ENCODE data around the gene C19orf73. TPM values are rescaled to one million over a fixed set of nuclear protein-coding genes. Genes with fewer than 3 reads are reported as not detected.
"Not testable (repeated sequence)": the region's sequence is repeated elsewhere in the genome, so short reads cannot be mapped to it uniquely, and the experiment has no call there.

C19orf73 gene
- total RNA-seq, 1 experiment from 2014 or later, result 2.3 TPM

DNA sequence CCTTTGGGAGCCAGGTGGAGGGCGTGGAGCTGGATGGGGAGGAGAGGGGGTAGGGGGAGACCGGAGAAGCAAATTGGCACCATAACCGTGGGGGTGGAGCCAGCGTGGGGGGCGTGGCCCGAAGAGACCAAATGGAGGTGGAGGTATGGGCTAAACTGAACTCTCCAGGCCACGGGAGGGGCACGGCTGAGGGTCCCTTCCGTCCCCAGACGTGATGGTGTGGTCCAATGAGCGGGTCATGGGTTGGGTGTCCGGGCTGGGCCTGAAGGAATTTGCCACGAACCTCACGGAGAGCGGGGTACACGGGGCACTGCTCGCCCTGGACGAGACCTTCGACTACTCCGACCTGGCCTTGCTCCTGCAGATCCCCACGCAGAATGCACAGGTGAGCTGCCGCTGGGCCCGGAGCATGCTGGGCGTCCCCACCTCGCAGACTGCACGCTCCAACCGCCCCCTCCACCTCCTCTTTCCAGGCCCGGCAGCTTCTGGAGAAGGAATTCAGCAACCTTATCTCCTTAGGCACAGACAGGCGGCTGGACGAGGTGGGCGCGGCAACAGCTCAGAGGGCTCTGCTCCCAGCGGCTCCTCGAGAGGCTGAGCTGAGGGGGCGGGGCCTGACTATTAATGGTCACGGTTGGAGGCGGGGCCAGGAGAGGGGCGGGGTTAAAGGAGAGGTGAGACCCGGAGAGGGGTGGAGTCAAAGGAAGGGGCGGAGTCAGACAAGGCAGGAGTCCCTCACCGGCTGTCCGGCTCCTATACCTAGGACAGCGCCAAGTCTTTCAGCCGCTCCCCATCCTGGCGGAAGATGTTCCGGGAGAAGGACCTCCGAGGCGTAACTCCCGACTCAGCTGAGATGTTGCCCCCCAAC lies 30.1 kb upstream of the C19orf73 start:
- peak; percentile 97 for DNase-seq (ENCODE audit: low read depth)

DNA sequence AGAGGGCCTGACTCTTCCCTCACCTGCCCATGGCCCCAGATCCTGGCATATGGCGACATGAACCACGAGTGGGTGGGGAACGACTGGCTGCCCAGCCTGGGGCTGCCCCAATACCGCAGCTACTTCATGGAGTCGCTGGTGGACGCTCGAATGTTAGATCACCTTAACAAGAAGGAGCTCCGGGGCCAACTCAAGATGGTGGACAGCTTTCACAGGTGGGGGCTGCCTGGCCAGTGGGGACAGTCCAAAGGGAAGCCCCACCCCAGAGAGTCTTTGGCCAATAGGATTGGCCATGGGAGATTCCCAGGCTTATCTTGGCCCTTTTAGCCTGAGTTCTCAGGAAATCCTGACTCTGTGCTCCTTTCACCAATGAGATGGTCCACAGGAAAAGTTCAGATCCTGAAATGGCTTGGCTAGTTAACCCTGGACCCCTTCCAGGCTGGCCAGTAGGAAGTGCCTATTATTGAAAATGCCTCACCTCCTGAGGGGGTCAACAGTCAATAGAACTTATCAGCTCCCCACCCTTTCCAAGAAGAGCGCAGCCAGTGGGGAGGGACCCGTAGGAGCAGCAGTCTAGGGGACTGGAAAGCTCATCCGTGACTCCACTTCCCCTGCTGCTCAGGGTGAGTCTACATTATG lies 29.2 kb upstream of the C19orf73 start:
- DNase-seq (ENCODE audit: low read depth), result no peak

DNA sequence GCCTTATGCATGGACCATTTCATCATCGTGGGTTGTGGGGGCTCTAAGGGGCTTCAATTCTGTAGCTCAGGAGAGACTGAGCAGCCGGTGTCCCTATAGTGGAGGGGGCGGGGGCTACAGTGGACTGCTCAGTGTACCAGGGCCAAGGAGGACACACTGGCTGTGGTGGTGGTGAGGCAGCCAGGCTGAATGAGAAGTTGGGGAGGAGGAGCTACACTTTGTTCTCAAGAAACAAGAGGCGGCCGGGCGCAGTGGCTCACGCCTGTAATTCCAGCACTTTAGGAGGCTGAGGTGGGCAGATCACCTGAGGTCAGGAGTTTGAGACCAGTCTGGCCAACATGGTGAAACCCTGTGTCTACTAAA lies 27.4 kb upstream of the C19orf73 start:
- DNase-seq (ENCODE audit: low read depth), result not testable (repeated sequence)

DNA sequence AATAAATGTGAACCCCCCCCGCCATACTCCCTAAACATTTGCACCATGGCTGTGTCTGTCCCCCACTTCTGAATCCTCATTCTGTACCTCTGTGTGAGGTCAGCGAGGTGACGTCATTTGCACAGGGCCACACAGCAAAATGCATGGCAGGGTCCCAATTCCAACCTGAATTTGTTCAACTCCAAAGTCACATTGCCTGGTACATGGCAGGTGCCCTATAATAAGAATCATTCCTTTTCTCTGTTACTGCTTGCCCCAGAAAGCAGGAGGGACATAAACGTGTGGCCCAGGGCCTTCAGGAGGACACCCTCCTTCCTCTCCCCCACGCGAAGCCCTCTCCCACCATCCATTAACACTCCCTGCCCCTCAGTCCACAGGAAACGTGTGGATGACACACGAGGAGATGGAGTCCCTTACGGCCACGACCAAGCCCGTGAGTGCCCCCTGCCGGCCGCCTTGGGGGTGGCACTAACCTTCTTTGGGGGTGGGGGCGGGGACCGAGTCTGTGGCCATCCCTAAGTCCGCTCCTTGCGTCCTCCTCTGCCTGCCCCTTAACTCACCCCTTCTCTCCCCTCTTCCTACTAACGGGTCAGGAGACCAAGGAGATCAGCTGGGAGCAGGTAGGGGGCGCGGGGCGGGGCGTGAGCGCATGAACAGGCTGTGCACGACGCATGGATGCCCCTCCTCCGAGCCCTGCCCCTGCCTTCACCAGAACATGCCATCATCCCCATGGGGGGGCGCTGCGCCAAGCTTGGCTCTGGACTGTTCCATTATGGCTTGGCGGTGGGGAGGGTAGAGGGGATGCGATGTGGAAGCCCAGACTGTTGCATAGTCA lies 26.8 kb upstream of the C19orf73 start:
- peak; percentile 88 for DNase-seq (ENCODE audit: low read depth)

DNA sequence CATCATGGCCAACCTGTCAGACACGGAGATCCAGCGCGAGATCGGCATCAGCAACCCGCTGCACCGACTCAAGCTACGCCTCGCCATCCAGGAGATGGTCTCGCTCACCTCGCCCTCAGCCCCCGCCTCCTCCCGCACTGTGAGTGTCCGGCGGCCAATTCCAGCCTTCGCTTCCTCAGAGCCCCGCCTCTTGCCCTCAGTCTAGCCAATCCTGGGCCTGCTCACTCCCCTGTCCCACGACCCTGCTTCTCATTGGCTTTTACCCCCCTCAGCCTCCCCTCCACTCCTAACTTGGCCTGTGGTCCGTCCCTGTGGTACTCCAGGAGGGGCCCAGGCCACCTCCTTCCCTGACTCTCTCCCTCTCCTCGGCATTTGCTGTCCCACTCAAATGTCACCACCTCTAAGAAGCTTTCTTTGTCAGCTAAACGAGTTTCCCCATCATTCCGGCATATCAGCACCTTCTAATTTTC lies 24.0 kb upstream of the C19orf73 start:
- DNase-seq (ENCODE audit: low read depth), result peak; percentile 98

DNA sequence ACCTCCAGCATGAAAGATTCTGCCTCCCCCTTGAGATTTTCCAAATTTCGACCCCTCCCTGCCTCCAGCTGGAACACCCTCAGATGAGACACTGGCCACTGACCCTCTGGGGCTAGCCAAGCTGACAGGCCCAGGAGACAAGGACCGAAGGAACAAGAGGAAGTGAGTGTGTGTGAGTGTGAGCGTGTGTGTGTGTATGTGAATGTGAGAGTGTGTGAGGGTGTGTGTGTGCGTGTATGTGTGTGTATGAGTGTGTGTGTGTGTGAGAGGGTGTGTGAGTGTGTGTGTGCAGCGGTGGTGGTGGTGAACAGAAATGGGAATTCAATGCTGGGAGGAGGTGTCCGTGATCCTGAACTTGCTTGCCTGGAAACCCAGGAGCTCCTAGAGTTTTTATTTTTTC lies 22.4 kb upstream of the C19orf73 start:
- DNase-seq (ENCODE audit: low read depth), result no peak

DNA sequence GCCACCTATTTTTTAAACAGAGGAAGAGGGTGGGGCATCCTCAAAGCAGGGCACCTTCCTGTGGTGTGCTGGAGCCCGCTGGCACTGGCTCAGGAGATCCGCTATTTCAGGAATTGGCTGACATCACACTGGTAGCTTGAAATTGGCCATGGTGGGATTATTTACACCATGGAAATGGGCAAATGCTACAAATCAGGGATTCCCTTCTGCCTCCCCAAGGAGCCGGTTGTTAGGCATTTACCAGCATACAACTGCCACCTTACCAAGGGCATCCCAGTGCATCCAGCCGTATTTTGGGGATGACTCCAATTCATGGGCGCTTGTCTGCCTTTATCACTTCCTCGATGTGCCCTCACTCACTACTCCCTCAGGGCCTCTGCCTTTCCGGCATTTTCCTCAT lies 22.0 kb upstream of the C19orf73 start:
- DNase-seq (ENCODE audit: low read depth), result no peak

DNA sequence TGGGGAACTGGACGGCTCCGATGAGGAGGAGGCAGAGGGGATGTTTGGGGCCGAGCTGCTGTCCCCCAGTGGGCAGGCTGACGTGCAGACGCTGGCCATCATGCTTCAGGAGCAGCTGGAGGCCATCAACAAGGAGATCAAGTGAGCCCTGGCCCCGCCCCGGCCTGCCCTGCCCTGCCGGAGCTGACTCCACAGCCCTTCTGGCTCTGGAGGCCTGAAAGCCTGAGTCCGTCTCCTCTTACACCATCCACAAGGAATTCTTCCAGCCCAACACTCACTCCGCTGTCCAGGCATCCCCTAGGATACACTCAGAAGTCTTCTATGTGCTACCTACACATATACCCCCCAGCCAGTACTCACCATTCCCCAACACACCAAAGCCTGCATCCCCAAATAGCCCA lies 17.8 kb upstream of the C19orf73 start:
- no peak for DNase-seq (ENCODE audit: low read depth)

DNA sequence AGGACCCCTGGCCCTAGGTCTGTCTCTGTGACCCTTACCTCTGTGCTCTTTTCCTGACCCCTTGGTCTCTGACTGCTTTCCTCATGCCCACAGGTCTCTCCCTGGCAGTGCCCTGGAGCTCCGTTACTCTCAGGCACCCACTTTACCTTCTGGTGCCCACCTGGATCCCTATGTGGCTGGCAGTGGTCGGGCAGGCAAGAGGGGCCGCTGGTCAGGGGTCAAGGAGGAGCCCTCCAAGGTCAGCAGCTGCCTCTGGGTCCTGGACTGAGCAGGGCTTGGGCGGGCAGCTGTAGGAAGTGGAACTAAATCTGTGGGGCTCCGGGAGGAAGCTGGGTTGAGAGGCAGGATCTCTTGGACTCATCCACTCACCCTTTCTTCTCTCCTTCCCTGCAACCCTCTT lies 16.7 kb upstream of the C19orf73 start:
- DNase-seq (ENCODE audit: low read depth), result no peak

DNA sequence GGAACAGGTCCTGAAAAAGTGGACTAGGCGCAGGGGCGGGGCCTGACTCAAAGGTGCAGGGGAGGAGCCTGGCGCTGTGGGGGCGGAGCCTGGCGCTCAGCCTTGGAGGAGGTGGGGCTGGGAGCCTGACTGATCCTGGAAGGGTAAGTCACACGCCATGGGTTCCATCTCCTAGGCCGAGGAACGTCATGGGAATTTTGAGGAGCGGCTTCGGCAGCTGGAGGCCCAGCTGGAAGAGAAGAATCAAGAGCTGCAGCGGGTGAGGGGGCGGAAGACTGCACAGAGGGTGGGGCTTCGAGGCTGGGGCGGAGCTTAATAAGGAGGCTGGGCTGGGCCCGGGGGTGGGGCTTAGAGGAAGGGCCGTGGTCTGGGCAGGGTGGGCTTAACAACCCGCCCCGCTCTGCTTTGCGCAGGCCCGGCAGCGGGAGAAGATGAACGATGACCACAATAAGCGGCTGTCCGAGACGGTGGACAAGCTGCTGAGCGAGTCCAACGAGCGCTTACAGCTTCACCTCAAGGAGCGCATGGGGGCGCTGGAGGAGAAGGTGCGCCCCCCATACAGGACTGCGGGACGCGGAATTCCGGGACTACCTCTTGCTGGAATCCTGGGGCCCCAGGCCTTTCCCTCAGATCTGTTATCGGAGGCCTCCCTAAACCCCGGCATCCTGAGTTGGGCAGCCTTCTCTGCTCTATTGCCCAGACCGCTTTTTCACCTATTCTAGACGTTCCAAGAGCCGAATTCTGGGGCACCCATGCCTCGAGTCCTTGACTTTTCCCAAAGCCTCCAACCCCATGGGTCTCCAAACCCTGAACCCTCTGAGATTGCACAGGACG lies 14.9 kb upstream of the C19orf73 start:
- no peak for DNase-seq (ENCODE audit: low read depth)

DNA sequence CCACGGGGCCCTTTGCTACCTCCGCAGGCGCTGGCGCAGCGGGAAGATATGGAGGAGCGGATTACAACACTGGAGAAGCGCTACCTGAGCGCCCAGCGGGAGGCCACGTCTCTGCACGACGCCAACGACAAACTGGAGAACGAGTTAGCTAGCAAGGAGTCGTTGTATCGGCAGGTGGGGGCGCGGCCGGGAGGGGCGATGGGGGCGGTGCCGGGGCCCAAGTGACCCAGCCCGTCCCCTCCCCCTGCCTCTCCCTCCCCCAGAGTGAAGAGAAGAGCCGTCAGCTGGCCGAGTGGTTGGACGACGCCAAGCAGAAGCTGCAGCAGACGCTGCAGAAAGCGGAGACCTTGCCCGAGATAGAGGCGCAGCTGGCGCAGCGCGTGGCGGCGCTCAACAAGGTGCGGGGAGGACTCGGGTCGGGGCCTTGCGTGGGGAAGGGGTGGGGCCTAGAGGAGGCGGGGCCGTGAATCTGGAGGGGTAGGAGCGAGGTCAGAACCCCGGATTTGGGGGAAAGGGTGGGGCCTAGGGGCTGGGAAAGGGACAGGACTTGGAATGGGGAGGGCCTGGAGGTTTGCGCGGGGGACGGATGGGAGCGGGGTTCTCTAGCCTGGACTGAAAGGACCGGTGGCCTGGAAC lies 14.1 kb upstream of the C19orf73 start:
- DNase-seq (ENCODE audit: low read depth), result no peak

DNA sequence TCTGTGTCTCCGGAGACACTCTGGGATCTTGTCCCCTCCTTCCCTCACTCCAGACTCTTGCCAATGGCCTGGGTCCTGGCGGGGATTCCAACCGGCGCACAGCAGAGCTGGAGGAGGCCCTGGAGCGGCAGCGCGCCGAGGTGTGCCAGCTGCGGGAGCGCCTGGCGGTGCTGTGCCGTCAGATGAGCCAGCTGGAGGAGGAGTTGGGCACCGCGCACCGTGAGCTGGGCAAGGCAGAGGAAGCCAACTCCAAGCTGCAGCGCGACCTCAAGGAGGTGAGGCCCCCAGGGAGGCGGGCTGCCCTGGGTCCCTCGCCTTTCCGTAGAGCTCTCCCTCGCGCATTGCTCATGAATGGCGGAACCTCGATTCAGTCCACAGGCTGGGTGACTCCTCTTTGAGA lies 11.4 kb upstream of the C19orf73 start:
- DNase-seq (ENCODE audit: low read depth), result no peak

DNA sequence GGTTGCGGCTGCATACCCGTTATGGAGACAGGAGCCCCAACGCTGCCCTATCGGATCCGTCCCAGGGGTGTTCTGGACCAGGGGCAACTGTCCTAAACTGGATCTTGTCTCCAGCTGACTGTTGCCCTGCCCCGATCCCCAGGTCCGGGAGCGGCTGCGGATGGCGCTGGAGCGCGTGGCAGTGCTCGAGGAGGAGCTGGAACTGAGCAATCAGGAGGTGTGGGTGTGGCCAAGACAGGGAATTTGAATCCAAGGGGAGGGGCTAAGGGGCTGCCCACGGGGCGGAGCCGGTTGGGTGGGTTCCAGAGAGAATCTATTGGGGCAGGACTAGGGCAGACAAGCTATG lies 10.3 kb upstream of the C19orf73 start:
- no peak for DNase-seq (ENCODE audit: low read depth)

DNA sequence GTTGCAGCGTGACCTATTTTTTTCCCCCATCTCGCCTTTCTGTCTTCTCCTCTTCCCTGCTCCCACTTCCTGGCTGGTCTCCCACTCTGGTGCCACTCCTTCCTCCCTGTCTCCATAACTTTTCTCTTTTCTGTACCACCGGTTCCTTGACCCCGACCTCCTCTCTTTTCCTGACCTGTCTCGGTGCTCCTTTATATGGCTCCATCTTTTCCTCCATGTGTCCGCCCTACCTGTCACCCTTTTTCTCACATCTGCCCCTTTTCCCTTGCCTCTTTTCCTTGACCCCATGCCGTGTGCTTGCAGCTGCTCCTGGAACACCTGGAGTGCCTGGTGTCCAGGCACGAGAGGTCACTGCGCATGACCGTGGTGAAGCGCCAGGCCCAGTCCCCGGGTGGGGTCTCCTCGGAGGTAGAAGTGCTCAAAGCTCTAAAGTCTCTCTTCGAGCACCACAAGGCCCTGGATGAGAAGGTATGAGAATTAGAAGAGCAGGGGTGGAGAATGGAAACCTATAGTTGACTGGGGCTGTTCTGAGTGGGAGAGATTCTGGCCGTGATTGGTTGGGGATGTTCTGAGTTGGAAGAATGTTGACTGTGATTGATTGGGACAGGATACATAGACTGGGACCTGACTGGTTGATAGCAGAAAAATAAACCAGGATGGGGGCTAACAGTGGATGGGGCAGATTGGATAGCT lies 9.7 kb upstream of the C19orf73 start:
- no peak for DNase-seq (ENCODE audit: low read depth)

DNA sequence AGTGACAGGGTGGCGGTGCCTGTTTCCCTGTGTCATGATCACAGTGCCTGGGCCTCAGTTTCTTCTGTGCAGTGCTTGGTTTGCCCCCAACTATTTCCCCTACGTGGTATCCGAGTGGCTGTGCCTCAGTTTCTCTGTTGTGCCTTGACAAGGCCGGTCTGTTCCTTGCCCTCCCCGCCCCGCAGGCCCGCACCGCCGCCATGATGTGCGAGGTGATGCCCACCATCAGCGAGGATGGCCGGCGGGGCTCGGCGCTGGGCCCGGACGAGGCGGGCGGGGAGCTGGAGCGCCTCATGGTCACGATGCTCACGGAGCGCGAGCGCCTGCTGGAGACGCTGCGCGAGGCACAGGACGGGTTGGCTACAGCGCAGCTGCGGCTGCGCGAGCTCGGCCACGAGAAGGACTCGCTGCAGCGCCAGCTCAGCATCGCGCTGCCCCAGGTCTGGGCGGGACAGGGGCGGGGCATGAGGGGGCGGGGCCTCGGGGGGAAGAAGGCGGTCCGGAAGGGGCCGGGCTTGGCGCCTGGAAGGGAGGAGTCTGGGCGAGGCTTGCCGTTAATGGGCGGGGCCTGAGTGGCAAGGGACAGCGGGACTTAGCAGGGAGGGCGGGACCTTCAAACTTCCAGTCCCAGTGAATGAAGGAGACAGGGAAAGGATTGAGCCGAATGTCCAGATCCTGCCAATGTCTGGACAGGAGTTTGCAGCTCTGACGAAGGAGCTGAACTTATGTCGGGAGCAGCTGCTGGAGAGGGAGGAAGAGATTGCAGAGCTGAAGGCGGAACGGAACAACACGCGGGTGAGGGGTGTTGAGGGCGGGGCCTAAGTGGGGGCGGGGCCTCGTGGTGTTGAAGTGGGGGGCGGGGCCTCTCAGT lies 9.0 kb upstream of the C19orf73 start:
- peak; percentile 98 for DNase-seq (ENCODE audit: low read depth)

DNA sequence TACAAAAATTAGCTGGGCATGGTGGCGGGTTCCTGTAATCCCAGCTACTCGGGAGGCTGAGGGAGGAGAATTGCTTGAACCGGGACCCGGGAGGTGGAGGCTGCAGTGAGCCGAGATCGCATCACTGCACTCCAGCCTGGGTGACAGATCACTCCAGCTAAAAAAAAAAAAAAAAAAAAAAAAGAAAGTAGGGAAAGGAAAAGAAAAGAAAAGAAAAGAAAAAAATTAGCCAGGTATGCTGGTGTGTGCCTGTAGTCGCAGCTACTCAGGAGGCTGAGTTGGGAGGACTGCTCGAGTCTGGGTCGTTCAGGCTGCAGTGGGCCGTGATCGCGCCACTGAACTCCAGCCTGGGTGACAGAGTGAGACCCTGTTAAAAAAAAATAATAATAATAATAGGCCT lies 8.3 kb upstream of the C19orf73 start:
- not testable (repeated sequence) for DNase-seq (ENCODE audit: low read depth)

DNA sequence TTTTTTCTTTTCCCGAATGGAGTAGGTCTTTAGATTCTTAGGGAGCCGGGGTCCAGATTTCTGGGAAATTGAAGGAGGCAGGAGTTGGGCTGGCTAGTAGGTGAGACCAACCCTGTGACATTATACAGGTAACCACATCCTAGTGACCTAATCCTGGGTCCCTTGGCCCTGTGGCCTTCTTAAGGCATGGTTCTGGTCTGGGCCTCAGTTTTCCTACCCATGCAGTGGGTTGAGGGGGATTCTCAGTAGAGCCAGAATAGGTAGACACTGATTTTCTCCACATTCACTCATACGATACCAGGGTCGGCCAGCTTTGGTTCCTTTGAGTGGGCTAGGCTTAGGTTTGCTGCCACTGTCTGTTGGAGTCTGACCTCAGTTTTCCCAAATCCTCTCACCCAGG lies 7.6 kb upstream of the C19orf73 start:
- DNase-seq (ENCODE audit: low read depth), result no peak

DNA sequence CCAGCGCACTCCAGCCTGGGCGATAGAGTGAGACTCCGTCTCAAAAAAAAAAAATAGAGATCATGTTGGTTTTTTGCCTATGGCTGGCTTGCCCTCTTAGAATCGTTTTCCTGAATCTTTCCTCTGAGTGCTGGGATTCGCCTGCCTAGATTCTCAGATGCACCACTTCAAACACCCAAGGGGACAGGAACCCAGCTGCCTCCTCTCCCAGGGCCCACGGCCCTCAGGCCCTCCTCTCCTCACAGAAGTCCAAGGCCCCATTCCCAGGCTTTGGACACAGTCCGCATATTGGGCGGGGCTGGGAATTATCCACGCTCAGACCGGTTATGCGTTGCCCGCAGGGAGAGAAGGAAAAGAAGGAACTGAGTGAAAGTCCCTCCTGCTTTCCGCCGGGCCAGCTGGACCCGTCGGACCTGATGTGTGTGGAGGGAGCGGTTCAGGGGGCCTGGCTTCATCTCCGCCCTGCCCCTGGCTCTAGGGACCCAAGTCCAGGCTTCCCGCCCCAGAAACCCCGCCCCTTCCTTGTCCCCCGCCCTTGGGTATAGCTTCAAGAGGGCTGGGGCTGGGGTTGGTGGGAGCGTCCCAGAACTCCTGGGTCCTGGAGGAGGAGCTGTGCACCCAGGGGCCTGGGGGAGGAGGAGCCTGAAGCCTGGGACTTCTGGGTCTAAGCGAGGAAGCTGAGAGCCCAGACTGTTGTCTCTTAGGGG lies 6.2 kb upstream of the C19orf73 start:
- no peak for DNase-seq (ENCODE audit: low read depth)

DNA sequence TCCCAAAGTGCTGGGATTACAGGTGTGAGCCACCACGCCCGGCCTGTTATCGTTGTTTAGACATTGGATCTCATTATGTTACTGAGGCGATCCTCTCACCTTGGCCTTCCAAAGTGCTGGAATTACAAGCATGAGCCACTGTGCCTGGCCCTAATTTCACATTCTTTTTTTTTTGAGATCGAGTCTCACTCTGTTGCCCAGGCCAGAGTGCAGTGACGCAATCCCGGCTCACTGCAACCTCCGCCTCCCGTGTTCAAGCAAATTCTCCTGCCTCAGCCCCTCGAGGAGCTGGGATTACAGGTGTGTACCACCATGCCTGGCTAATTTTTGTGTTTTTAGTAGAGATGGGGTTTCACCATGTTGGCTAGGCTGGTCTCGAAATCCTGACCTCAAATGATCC lies 4.3 kb upstream of the C19orf73 start:
- DNase-seq (ENCODE audit: low read depth), result not testable (repeated sequence)
